GM19395 (cell line): ENCODE data around the gene SOX11.
"Not testable (repeated sequence)": the region's sequence is repeated elsewhere in the genome, so short reads cannot be mapped to it uniquely, and the experiment has no call there.

Experiments used
- ATAC-seq: cut with Tn5 transposase; IDR thresholded peaks from one replicate; pipeline ENCODE4 v1.9.1; 2021; ENCODE audit warnings: mild to moderate bottlenecking, moderate library complexity; ENCODE audit not compliant: unreplicated experiment

Gene SOX11

DNA sequence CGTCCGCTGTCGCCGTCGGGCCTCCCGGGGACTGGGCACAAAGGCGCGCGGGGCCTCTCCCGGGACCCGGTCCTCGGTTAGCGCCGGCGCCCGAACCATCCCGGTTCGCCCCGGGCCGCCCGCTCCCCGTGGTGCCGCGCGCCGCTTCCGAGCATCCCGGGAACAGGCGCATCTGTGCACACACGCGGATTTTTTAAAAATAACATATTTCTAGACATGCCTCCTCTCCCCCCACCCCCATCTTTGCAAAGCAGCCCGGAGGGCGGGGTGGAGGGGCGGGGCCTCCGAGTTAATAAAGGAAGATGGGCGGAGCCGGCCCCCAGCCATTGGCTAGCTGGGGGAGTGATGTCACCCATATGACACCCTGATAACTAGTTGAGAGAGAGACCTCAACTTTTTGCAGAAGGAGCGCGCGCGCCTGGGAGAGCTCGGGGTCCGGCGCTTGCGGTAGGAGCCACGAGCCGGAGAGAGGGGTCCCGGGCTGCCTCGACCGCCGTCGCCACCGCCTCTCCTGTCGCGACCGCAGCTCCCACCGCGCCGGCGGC lies at the start of gene SOX11:
Gene SOX11, plus strand, starts transcription at position 400 of the 545 bp plus-strand sequence. CDS start 338 bp downstream, outside the sequence.
- ATAC-seq: no peak

GRCh38 chr2:5652734-5653133 lies 39.5 kb upstream of the SOX11 start:
- not testable (repeated sequence) for ATAC-seq

GRCh38 chr2:5653756-5654155 lies 38.4 kb upstream of the SOX11 start:
- not testable (repeated sequence) for ATAC-seq

DNA sequence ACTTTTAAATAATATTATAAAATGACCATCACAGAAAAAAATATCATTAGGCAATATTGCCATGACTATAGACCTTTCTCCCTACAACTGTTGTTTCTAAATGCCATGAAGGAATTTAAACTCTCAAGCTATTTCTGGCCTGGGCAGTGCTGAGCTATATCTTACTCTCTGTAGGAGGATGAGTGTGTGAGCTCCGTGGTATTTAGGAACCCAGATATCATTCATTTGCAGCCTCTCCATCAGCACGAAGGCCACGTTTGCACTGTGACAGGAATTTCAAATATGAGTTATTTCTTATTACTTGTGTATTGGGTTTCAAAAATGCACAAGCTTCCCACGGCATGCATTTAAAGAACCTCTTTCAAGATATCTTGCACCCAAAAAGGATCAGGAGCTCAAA lies 35.0 kb upstream of the SOX11 start:
- no peak for ATAC-seq

DNA sequence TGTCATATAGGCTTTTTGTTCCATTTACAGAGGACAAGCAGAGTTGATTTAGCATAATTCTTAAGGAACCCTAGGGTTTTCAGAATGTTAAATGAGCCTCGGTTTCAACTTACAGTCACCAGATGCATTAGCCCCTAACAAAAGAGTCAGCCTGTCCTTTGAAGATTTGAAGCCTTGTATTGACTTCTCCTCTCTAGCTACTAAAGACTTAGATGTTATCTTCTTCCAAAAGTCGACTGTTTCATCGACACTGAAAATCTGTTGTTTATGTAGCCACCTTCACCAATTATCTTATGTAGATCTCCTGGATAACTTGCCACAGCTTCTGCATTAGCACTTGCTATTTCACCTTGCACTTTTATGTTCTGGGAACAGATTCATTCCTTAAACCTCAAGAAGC lies 31.6 kb upstream of the SOX11 start:
- ATAC-seq: no peak

DNA sequence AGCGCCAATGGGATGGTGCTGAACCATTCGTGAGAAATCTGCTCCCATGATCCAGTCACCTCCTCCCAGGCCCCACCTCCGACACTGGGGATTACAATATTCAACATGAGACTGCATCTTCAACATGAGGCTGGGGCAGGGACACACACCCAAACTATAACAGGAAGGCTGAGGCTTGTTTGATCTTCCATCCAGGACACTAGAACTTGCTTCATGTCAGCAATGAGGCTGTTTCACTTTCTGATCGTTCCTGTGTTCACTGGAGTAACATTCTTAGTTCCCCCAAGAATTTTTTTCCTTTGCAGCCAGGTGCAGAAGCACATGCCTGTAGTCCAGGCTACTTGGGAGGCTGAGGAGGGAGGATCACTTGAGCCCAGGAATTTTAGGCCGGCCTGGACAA lies 30.8 kb upstream of the SOX11 start:
- no peak for ATAC-seq

DNA sequence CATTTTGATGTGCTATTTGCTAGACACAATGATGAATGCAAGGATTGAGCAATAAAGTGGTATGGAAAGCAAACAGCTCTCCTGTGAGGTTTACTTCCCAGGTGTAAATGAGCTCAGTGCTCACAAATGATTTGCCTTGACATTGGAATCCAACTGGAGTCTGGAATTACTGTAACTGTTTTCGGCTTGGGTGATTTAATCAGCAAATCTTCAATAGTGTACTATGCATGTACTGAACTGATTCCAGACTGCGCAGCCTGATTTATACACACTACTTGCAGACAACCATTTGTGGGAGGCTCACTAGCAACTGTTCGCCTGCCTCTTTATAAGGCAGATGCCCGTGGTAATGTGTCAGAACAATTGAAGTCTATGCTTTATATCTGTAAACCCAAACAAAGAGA lies 27.9 kb upstream of the SOX11 start:
- ATAC-seq: no peak

- ATAC-seq: no peak
Measured at GRCh38 chr2:5665066-5665465, 27.1 kb upstream of the SOX11 start.

- no peak for ATAC-seq
Measured at GRCh38 chr2:5666798-5667197, 25.4 kb upstream of the SOX11 start.

DNA sequence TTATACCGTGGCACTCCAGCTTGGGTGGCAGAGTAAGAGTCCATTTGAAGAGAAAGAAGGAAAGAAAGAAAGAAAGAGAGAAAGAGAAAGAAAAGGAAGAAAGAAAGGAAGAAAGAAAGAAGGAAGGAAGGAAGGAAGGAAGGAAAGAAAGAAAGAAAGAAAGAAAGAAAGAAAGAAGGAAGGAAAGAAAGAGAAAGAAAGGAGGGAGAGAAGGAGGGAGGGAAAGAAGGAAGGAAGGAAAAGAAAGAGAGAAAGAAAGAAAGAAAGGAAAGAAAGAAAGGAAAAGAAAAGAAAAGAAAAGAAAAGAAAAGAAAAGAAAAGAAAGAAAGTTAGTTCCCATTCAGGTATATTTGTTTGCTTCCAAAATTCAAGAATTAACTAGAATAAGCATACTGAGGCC lies 24.5 kb upstream of the SOX11 start:
- not testable (repeated sequence) for ATAC-seq

DNA sequence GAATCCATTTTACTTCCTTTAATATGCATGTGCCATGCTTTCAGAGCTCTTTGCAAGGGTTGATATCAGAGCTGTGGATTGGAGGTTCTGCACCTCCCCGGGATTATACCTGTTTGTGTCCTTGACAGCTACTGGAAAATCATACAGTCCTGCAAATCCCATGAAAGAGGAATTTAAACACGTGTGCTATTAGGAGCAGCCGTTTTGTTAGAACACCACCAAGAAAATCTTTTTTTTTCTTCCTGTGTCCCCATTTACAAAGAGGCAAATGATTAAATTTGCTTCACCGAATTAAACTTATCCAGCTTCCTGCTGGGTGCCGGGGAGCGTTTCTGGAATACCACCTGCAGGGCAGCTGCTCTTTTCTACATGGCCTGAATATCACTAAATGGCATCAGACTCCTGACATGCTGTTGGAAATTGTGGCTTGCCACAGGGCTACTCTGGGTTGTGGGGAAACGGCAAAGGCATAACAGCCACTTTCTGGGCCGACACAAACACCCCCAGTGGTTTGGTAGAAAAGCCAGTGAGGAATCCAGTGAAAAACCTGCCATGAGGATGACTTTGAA lies 23.4 kb upstream of the SOX11 start:
- ATAC-seq: no peak

- no peak for ATAC-seq
Measured at GRCh38 chr2:5672749-5673144, 19.4 kb upstream of the SOX11 start.

DNA sequence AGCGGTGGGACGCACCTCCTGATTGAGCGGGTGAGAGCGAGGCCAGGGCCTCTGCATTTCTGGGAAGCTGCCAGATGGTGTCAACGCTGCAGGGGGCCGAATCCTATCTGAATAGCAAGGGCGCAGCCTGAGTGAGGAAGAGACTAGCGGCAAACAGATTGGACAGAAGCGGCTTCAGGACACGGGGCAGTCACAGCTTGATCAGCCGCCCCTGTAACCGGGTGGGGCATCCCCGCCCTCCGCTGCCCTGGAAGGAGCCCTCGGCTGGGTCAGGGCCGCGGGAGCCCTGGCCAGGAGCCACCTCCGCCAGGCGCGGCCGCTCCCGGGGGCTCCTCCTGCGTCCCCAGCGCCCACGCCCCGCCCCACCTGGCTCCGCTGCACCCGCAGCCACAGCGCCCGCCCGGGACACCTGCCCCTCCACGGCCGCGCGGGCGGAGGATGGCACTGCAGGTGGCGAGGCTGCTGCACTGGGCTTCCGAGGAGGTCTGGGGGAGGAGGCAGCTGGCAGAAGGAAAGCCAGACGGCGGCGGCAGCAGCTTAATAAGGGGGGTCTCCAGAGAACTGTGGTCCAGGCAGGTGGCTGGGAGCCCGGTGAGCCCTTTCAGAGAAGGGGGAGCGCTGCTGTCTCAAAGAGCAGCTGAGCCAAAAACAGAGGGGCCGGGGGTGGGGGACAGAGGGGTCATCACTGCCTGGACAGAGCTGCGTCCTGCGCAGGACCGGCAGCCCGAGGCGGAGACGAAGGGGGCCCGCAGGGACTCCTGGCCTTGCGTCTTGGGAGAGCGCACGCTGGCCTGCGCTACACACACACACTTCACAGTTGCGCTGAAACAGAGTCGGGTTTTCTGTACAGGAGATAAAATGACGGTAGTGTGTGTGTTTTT lies 18.8 kb upstream of the SOX11 start:
- no peak for ATAC-seq

GRCh38 chr2:5674026-5674340 lies 18.2 kb upstream of the SOX11 start:
- no peak for ATAC-seq

- no peak for ATAC-seq
Measured at GRCh38 chr2:5677133-5677532, 15.1 kb upstream of the SOX11 start.

DNA sequence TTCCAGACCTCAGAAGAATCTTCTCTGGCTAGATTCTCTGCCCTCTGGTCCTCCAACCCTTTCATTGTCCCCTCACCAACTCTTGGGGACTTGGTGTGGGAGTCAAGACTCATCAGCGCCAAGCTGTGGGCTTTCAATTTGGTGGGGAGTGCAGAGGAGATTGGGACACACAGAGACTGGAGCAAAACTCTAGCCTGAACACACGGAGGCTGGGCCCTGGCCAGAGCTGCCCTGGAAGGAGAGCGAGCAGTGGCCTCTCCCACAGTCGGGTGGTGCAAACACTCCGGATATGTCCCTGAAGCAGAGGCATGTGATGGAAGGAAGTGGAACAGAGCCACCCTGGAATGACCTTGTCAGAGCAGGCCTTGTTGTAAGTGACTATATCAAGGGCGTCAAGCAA lies 8.7 kb upstream of the SOX11 start:
- ATAC-seq: no peak

DNA sequence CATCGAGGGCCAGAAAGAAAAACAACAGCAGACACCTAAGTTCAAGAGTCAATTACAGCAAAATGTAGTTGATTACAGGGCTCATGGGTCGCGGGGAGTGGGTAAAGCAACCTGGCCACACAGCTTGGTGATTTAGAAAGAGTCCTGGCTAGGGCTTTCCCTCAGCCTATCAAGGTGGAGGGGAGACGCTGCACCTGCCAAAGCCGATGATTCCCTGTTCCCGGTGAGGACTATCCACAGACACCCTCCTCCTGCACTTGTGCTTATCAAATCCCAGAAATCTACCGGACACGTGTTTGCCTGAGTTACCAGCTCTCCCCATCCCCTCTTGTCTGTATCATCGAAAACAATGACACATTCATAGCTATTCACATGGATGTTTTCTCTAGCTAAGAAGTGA lies 7.0 kb upstream of the SOX11 start:
- ATAC-seq: no peak

GRCh38 chr2:5686068-5686467 lies 6.1 kb upstream of the SOX11 start:
- ATAC-seq: no peak

DNA sequence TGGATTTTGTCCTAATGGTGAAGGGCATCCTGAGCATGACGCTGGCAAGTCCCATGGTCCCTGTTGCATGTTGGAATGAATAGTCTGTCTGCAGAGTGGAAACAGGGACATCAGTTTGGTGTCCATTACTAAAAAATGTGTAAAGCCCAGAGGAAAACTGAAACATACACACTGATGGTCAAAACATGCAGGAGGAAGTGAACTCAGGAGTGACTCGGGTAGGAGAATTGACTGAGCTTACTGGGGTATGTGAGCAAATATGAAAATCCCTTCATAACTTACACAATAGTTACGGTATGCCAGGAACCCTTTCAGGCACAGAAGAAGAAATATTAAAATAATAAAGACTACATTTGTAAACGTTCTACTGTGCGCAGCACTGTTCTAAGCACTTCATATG lies 5.6 kb upstream of the SOX11 start:
- no peak for ATAC-seq

DNA sequence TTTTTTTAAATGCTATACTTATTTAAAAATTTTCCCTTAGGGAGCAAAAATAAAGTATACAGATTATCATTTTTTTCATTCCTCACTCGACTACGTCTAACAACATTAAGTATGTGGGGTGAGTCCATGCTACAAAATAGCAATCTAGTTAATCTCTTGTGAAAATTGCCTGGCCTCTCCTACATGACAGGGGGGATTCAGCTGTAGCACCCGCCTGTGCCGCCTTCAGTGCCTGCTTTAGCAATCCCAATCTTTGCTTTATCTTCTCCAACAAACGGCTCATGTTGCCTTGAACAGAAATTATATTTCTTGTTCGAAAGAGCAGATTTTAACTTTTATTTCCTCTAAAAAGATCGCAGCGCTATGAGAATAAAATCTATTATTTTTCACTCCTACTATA lies 2.4 kb upstream of the SOX11 start:
- ATAC-seq: no peak

GRCh38 chr2:5690286-5690685 lies 1.9 kb upstream of the SOX11 start:
- no peak for ATAC-seq

- ATAC-seq: no peak
Measured at GRCh38 chr2:5690718-5691220, 1.4 kb upstream of the SOX11 start.
